Measurements from ENCODE around the gene PIK3IP1. TPM values are rescaled to one million over a fixed set of nuclear protein-coding genes. Genes with fewer than 3 reads are reported as not detected.
A peak's percentile ranks its signal among the peaks of the same experiment; 100 is the strongest.
"Not testable (repeated sequence)": the region's sequence is repeated elsewhere in the genome, so short reads cannot be mapped to it uniquely, and the experiment has no call there.

Gene PIK3IP1
- total RNA-seq, 1 experiment from 2014 or later = 0.87 TPM

- no peak for TF ChIP-seq CTCF (conservative IDR thresholded peaks at IDR 0.05)
Measured at GRCh38 chr22:31246687-31247086, 45.6 kb downstream of the PIK3IP1 start.

DNA sequence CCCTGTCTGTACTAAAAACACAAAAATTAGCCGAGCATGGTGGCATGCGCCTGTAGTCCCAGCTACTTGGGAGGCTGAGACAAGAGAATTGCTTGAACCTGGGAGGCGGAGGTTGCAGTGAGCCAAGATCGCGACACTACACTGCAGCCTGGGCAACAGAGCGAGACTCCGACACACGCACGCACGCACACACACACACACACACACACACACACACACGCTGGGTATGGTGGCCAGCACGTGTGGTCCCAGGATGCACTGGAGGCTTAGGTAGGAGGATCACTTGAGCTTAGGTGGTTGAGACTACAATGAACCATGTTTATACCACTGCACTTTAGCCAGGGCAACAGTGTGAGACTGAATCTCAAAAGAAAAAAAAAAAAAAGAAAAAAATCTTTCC lies 46.3 kb downstream of the PIK3IP1 start:
- not testable (repeated sequence) for DNase-seq; H2BK15ac ChIP-seq (ENCODE audit: low read depth, low read length); H3T11ph ChIP-seq (ENCODE audit: low read length); H3K79me2 ChIP-seq (ENCODE audit: insufficient read depth, low read length); H2BK20ac ChIP-seq (ENCODE audit: low read depth, low read length, poor library complexity, severe bottlenecking); H2BK5ac ChIP-seq (ENCODE audit: insufficient read length, low read length); H3K14ac ChIP-seq (ENCODE audit: insufficient read depth, low read length); H3K79me1 ChIP-seq (ENCODE audit: insufficient read depth, low read depth, low read length, poor library complexity, severe bottlenecking); H3K4me3 Mint-ChIP-seq; H3K36me3 Mint-ChIP-seq (ENCODE audit: insufficient read depth in 1 of 3, low read depth in 3 of 3); H4K5ac ChIP-seq (ENCODE audit: insufficient read length, low read depth, low read length); H3K56ac ChIP-seq (ENCODE audit: insufficient read length, low read depth, low read length); H3K27ac ChIP-seq (ENCODE audit: insufficient read length, low read depth, low read length); H2BK120ac ChIP-seq (ENCODE audit: low read depth, low read length, poor library complexity, severe bottlenecking); H2BK12ac ChIP-seq (ENCODE audit: insufficient read length, low read depth, low read length); H3K4me2 ChIP-seq (ENCODE audit: insufficient read depth, insufficient read length, low read length); H3K27me3 ChIP-seq (ENCODE audit: insufficient read depth, low read length); H4K8ac ChIP-seq (replicated peaks; ENCODE audit: insufficient read length, low read depth, low read length); H3K4ac ChIP-seq (ENCODE audit: low read depth, low read length); H3K23ac ChIP-seq (ENCODE audit: insufficient read length, low read depth, low read length); H3K23me2 ChIP-seq (ENCODE audit: insufficient read length, low read depth, low read length, poor library complexity, severe bottlenecking); H3K9me3 Mint-ChIP-seq; H2AFZ ChIP-seq (ENCODE audit: low read length); H4K91ac ChIP-seq (ENCODE audit: insufficient read length, low read depth, low read length); H3K9me3 ChIP-seq (ENCODE audit: control insufficient read depth, low read depth, low read length); H3K18ac ChIP-seq (ENCODE audit: insufficient read length, low read depth, low read length); H3K4me1 ChIP-seq (ENCODE audit: insufficient read depth, low read length); H3K9ac ChIP-seq (ENCODE audit: extremely low read depth, insufficient read length, low read length); H4K20me1 ChIP-seq (ENCODE audit: control insufficient read depth, insufficient read depth, insufficient read length); H3K27me3 Mint-ChIP-seq (ENCODE audit: low read depth); H2AK5ac ChIP-seq (ENCODE audit: insufficient read length, low read length)
- Mint-ChIP-seq H3K27ac (peak overlapping the region in 1 of 3 experiments; percentile 49; a peak in 1 of 7 replicates), H3K4me1 (peaks cover 47 to 49% of the 10 kb centered on the region in 2 experiments)
- WGBS (ENCODE audit: extremely low coverage, insufficient read length, low lambda C conversion rate) = no CpG with 5 or more reads among the region's 12 CpGs

More at GRCh38 chr22:31246687-31247086, 45.6 kb downstream of the PIK3IP1 start:
- H4K8ac ChIP-seq (replicated peaks; ENCODE audit: insufficient read length, low read depth, low read length) = no peak overlapping the region
- no peak overlapping the region for H2AFZ ChIP-seq (ENCODE audit: low read length)
- H3K4me1 Mint-ChIP-seq = peaks cover 43% of the 10 kb centered on the region in 2 experiments
- no peak overlapping the region for H3K4me2 ChIP-seq (ENCODE audit: insufficient read depth, insufficient read length, low read length)
- H3K4me1 ChIP-seq (ENCODE audit: insufficient read depth, low read length) = peaks cover 7% of the 10 kb centered on the region; the same call in 1 of the 2 replicates
- H2BK12ac ChIP-seq (ENCODE audit: insufficient read length, low read depth, low read length) = no peak overlapping the region
- no peaks in the 10 kb centered on the region for H3K27me3 Mint-ChIP-seq (ENCODE audit: low read depth)
- no peak overlapping the region for H2BK20ac ChIP-seq (ENCODE audit: low read depth, low read length, poor library complexity, severe bottlenecking)
- no peaks in the 10 kb centered on the region for H3K9me3 Mint-ChIP-seq
- no peaks in the 10 kb centered on the region for H3K27me3 ChIP-seq (ENCODE audit: insufficient read depth, low read length)
- no CpG with 5 or more reads among the region's 2 CpGs for WGBS (ENCODE audit: extremely low coverage, insufficient read length, low lambda C conversion rate)
- no peak overlapping the region for H3K18ac ChIP-seq (ENCODE audit: insufficient read length, low read depth, low read length)
- no peak overlapping the region for H3K23ac ChIP-seq (ENCODE audit: insufficient read length, low read depth, low read length)
- no peak overlapping the region for H4K5ac ChIP-seq (ENCODE audit: insufficient read length, low read depth, low read length)
- H3K79me2 ChIP-seq (ENCODE audit: insufficient read depth, low read length) = no peaks in the 10 kb centered on the region
- H4K20me1 ChIP-seq (ENCODE audit: control insufficient read depth, insufficient read depth, insufficient read length) = no peaks in the 10 kb centered on the region
- H3T11ph ChIP-seq (ENCODE audit: low read length) = no peak overlapping the region
- no peaks in the 10 kb centered on the region for H3K9me3 ChIP-seq (ENCODE audit: control insufficient read depth, low read depth, low read length)
- DNase-seq = no peak
- H2BK15ac ChIP-seq (ENCODE audit: low read depth, low read length) = no peak overlapping the region
- no peaks in the 10 kb centered on the region for H3K79me1 ChIP-seq (ENCODE audit: insufficient read depth, low read depth, low read length, poor library complexity, severe bottlenecking)
- H3K14ac ChIP-seq (ENCODE audit: insufficient read depth, low read length) = no peak overlapping the region
- H2BK5ac ChIP-seq (ENCODE audit: insufficient read length, low read length) = no peak overlapping the region
- H3K36me3 Mint-ChIP-seq (ENCODE audit: insufficient read depth in 1 of 3, low read depth in 3 of 3) = peaks cover 0 to 3% (median 3%) of the 10 kb centered on the region in 3 experiments; a peak in 3 of 7 replicates
- H3K9ac ChIP-seq (ENCODE audit: extremely low read depth, insufficient read length, low read length) = no peak overlapping the region
- no peak overlapping the region for H2AK5ac ChIP-seq (ENCODE audit: insufficient read length, low read length)
- H3K27ac Mint-ChIP-seq = peak overlapping the region in 1 of 3 experiments; percentile 94; a peak in 2 of 7 replicates
- H3K23me2 ChIP-seq (ENCODE audit: insufficient read length, low read depth, low read length, poor library complexity, severe bottlenecking) = no peaks in the 10 kb centered on the region
- no peak overlapping the region for H2BK120ac ChIP-seq (ENCODE audit: low read depth, low read length, poor library complexity, severe bottlenecking)
- H3K56ac ChIP-seq (ENCODE audit: insufficient read length, low read depth, low read length) = no peak overlapping the region
- no peak overlapping the region for H3K27ac ChIP-seq (ENCODE audit: insufficient read length, low read depth, low read length)
- H4K91ac ChIP-seq (ENCODE audit: insufficient read length, low read depth, low read length) = no peak overlapping the region
- H3K4me3 Mint-ChIP-seq = no peak overlapping the region
- no peak overlapping the region for H3K4ac ChIP-seq (ENCODE audit: low read depth, low read length)
